Loucy (cell line): Measurements from ENCODE around the gene ELN.

ENCODE experiments used
- EZH2phosphoT487 ChIP-seq: fragments of 200-600 bp; IDR thresholded peaks from 2 replicates; pipeline ENCODE4 v1.6.1; 2018; ENCODE audit warnings: antibody characterized with exemption, mild to moderate bottlenecking, moderate library complexity, borderline replicate concordance
- TF ChIP-seq, protein P1 (sequence below): fragments of 200-600 bp; sonication (generic); conservative IDR thresholded peaks from 2 replicates; pipeline ENCODE4 v1.5.1; 2014; ENCODE audit warnings: mild to moderate bottlenecking, antibody characterized with exemption, low read length

DNA sequence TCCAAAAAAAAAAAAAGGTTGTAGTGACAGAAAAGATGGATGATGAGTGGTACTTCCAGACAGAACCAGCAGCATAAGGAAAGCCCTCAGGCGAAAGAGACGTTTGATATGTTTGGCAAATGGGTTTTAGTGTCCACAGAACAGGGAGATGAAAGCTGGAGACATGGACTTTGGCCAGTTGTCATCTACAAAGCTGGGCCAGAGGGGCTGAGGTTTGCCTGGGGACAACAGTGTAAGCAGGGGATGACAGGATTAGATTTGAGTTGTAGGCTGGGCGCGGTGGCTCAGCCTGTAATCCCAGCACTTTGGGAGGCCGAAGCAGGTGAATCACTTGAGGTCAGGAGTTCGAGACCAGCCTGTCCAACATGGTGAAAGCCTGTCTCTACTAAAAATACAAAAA is 47.8 kb upstream of the ELN start:
- TF ChIP-seq, protein P1, sequence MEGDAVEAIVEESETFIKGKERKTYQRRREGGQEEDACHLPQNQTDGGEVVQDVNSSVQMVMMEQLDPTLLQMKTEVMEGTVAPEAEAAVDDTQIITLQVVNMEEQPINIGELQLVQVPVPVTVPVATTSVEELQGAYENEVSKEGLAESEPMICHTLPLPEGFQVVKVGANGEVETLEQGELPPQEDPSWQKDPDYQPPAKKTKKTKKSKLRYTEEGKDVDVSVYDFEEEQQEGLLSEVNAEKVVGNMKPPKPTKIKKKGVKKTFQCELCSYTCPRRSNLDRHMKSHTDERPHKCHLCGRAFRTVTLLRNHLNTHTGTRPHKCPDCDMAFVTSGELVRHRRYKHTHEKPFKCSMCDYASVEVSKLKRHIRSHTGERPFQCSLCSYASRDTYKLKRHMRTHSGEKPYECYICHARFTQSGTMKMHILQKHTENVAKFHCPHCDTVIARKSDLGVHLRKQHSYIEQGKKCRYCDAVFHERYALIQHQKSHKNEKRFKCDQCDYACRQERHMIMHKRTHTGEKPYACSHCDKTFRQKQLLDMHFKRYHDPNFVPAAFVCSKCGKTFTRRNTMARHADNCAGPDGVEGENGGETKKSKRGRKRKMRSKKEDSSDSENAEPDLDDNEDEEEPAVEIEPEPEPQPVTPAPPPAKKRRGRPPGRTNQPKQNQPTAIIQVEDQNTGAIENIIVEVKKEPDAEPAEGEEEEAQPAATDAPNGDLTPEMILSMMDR: no peak
- TF ChIP-seq EZH2phosphoT487: no peak
